Stomach (tissue), 4 donors: ENCODE data around the gene HOGA1.

Experiments
- EP300 ChIP-seq: sonication (generic); formaldehyde crosslinking; IDR thresholded peaks from one replicate; pipeline ENCODE4 v1.6.1; 2017; ENCODE audit warnings: antibody characterized with exemption
- POLR2A ChIP-seq, 4 donors: fragments of 450-650 bp; IDR thresholded peaks; one replicate each; pipeline ENCODE4 v1.6.1; 2016; ENCODE audit warnings: antibody characterized with exemption in 4 of 4, control low read depth in 2 of 4, mild to moderate bottlenecking in 1 of 4, moderate library complexity in 1 of 4
- TF ChIP-seq, protein P1 (sequence below), 7 experiments: fragments of 450-650 bp in 4 of 7; fragments of 200-600 bp in 3 of 7; sonication (generic) in 3 of 7; IDR thresholded peaks; one replicate each; pipeline ENCODE4 v1.5.1; 2016 to 2019; ENCODE audit warnings: antibody characterized with exemption in 7 of 7, control low read depth in 2 of 7, mild to moderate bottlenecking in 1 of 7

- TF ChIP-seq, protein P1, sequence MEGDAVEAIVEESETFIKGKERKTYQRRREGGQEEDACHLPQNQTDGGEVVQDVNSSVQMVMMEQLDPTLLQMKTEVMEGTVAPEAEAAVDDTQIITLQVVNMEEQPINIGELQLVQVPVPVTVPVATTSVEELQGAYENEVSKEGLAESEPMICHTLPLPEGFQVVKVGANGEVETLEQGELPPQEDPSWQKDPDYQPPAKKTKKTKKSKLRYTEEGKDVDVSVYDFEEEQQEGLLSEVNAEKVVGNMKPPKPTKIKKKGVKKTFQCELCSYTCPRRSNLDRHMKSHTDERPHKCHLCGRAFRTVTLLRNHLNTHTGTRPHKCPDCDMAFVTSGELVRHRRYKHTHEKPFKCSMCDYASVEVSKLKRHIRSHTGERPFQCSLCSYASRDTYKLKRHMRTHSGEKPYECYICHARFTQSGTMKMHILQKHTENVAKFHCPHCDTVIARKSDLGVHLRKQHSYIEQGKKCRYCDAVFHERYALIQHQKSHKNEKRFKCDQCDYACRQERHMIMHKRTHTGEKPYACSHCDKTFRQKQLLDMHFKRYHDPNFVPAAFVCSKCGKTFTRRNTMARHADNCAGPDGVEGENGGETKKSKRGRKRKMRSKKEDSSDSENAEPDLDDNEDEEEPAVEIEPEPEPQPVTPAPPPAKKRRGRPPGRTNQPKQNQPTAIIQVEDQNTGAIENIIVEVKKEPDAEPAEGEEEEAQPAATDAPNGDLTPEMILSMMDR (IDR thresholded peaks at IDR 0.05) = peak in 2 of 7 experiments; percentile 23 to 26
- no peak for TF ChIP-seq POLR2A (IDR thresholded peaks at IDR 0.05)
- TF ChIP-seq EP300 = no peak
Observed at GRCh38 chr10:97534746-97535367, 49.3 kb upstream of the HOGA1 start.
